HuH-7.5 (cell line): Measurements from ENCODE around the gene AGK.
A peak's percentile ranks its signal among the peaks of the same experiment; 100 is the strongest.
"Not testable (repeated sequence)": the region's sequence is repeated elsewhere in the genome, so short reads cannot be mapped to it uniquely, and the experiment has no call there.

Source experiments
- DNase-seq: peaks from one replicate; pipeline ENCODE4 v3.0.0; 2011; ENCODE audit warnings: low spot score

AGK gene

DNA sequence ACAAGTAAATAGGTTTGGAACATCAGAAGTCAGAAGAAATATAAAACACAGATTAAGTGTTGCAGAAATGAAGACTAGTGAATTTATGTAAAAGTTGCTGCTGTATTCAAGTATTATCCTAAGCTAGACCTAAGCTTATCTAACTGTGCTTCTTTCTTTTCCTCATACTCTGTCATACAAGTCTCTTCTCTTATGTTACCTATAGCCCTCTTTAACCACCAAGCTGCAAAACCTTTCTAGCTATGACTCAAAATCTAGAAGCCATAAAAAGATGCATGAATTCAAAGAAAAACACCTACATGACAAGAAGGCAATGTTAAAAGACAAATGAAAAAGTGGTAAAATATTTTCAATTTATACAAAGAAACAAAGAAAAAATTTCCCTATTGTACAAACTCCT is 127.8 kb downstream of the AGK start:
- DNase-seq, result no peak

DNA sequence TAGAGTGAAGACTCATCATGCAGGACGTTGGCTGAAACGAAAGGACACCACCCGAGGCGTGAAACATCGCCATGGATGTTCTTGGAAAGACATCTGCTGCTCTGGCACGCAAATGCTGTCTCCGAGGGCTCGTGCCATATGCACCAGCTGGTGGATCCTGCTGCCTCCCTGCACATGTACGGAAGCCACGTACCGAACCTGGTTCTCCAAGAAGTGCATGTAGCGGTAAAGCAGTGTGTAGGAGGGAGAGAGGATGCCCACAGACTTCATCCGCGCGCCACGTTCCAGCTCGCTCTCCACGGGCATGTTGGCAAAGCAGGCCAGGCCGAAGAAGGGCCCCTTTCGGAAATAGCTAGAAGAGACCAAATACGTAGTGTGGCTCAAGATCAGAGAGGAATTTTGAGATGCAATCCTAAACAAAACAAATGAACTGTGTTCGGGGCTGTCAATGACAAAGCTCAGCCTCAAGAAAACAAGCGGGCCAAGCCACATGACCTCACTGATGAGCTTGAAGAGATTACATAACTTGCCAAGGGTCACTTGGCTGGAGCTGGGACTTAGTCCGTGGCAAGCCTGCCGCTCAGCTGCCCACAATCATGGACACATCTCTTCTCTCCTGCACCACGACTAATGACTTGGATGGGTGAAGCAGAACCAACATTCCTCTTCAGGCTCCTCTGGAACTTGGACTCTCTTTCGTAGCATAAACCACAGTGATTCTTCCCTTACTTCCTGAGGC is 134.2 kb downstream of the AGK start:
- no peak for DNase-seq

DNA sequence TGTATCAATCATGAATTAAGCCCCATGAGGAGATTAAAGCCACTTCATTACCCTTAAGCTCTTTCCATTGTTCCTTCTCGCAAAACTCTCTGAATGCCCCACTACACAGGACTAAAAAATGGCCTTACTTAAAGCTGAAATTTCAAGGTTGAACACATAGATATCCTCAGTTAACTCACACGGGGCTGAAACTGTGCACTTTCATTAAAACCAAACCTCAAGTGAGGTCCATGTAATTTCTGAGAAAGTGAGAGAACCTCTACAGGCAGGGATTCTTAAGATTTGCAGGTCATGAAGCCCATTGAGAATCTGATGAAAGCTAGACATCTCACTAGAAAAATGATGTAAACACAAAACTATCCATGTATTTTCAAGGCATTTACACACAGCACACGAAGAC is 134.9 kb downstream of the AGK start:
- no peak for DNase-seq

DNA sequence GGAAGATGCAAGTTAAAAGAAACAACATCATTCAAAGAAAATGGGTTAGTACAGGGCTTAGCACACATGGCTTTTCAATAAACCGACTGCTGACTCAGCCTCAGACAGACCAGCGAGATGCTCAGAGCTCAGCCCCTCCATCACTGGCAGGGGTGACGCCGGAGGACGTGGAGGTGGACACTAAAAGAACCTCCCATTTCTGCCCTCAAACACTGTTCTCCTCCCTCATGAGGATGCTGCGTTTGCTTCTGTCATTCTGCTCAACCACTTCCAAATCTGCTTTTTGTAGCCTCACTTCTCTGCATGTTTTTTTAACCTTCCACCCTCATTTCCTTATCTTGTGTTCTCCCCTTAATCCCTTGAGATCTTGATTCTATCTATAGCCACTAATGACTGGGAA is 135.5 kb downstream of the AGK start:
- DNase-seq, result no peak

DNA sequence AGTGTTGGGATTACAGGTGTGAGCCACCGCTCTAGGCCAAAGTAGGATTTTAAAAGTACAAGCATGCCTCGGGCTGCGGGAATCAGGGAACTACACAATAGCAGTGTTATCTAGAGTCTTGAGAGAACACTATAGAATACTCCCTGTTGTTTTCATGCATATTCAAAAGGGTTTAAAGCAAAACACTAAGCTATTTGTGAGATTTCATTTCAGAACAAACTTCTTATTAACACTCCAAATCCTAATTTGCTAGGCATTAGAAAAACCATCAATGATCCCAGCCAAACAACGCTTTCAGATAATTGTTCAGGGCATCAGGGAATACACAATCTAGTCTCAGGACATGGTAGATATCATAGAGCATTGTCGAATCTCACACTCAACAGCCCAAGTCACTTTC is 136.8 kb downstream of the AGK start:
- DNase-seq, result no peak

DNA sequence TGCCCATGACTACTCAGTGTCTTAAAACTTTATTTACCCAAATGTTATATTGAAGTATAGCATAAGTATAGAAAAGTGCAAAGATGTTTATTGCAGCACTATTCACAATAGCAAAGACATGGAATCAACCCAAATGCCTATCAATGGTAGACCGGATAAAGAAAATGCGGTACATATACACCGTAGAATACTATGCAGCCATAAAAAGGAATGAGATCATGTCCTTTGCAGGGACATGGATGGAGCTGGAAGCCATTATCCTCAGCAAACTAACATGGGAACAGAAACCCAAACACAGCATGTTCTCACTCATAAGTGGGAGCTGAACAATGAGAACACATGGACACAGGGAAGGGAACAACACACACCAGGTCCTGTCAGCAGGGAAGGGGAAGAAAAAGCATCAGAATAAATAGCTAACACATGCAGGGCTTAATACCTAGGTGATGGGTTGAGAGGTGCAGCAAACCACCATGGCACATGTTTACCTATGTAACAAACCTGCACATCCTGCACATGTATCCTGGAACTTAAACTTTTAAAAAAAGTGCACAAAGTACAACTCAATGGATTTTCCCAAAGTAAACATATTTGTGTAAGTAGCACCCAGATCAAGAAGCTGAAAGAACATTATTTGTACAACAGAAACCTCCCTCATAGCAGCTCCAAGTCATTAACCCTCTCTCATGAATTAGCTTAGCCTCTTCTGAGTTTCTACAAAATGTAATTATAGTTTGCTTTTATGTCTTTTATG is 138.0 kb downstream of the AGK start:
- not testable (repeated sequence) for DNase-seq

GRCh38 chr7:141691540-141691939 is 140.3 kb downstream of the AGK start:
- DNase-seq, result no peak

GRCh38 chr7:141691961-141692360 is 140.8 kb downstream of the AGK start:
- DNase-seq, result no peak

DNA sequence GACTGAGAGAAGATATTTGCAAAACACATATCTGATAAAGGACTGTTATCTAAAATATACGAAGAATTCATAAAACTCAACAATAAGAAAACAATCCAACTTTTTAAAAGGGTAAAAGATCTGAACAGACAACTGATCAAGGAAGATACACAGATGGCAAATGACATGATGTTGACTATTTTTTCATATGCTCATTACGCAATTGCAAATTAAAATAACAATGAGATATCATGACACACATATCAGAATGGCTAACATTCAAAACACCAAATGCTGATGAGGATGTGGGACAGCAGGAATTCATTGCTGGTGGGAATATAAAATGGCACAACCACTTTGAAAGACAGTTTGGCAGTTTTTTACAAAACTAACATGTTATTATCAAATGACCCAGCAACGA is 141.9 kb downstream of the AGK start:
- no peak for DNase-seq

DNA sequence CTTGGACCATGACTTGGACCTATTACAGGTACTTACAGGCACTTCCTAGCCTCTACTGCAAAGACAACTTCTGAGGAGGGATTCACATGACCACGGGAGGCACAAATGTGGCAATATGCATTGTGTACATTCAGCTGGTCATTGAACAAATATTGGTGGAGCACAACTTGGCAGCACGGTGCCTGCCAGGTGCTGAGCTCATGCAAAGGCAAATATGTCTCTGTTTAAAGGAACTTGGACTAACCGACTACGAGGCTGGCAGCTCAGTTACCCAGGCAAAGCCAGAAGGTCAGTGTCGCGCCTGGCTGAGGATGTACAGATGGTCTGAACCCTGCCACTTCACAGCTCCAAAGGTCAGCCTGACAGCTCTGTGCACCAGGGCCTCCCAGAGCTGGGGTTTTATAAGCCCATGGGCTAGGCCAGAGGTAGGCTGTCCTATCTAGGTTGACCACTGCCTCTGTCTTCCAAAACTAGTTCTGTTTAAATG is 144.6 kb downstream of the AGK start:
- DNase-seq, result peak; percentile 47

DNA sequence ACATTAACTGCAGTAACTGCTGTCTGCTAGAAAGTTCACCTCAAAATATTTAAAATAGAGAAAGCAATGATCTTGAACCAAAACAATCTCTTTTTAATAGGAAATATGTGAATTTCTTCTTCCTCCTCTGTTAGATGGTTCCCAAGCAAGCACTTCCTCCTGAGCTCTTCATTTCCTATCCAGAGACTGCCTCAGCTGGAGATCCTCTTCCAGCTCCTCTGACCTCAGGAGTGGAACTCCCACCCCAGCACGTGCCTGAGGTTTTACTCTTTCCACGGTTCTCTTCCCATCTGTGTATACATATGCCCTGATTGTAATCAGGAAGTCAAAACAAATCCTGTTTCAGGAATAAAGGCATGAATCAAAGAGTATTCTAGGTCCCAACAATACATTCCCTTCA is 145.1 kb downstream of the AGK start:
- no peak for DNase-seq

- no peak for DNase-seq
Observed at GRCh38 chr7:141697211-141697871, 146.1 kb downstream of the AGK start.

GRCh38 chr7:141698247-141699015 is 147.2 kb downstream of the AGK start:
- DNase-seq, result no peak

DNA sequence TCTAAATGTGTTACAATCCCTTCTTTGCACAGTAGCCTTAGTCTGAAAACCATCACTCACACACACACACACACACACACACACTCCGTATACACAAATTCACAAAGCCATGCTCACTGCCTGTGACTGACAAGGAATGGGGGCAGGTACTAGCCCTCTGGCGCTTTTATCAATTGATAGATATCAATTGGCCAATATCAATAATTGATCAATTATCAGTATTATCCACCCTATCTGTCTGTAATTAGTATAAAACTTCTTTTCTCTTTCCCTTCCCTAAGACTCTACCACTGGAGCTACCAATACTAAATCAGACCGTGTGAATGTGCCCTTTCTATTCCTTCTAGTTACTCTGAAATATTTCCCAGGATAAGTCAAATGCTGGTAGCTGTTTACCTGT is 148.7 kb downstream of the AGK start:
- no peak for DNase-seq

- DNase-seq, result no peak
Observed at GRCh38 chr7:141700296-141700847, 149.2 kb downstream of the AGK start.

DNA sequence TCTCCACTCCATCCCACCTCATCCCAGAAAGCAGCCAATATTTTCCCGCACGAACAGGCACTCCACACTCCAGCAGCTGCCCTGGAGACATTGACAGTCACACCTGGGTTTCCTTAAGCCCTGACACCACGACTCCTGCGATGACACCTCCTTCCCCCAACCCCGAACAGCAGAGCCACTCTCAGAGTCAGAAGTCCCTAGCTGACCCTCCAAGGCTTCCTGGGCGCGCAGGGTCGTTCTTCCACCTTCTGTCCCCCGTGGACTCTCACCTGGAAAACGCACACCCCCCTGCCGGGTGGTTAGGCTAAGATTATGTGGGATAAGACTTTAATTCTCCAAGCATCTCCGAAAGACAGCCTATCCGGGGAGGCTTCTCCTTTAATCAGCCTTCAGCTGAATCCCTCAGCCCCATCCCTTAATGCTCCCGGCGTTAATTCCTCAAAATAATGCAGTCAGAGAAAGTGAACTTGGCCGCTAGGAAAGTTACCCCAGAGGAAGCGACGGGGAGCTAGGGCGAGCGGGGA is 149.7 kb downstream of the AGK start:
- peak; percentile 25 for DNase-seq

- DNase-seq, result peak; percentile 58
Observed at GRCh38 chr7:141701489-141702046, 150.4 kb downstream of the AGK start.

- DNase-seq, result peak; percentile 56
Observed at GRCh38 chr7:141702047-141702567, 150.9 kb downstream of the AGK start, which contains the start of gene DENND11. TSS of gene DENND11 (minus strand) at chr7:141702166. CDS start at chr7:141702153, 13 bp downstream.

DNA sequence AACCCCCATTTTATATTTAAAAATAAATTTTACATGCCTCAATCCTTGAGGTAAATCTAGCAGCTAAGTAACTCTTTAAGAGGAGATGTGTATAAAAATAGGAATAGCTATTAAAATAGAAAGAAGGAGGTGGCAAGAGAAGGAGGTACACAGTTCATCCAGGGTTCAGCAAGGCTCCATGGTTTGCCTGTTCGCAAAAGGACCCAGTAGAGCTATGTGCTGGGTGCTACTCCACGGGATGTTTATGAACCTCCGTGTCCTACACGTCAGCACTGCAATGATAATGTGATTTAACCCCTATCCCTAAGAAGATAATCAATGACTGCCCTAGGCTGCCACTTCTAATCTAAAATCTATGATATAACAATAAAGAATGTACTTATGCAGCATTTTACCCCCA is 151.7 kb downstream of the AGK start:
- DNase-seq, result no peak

DNA sequence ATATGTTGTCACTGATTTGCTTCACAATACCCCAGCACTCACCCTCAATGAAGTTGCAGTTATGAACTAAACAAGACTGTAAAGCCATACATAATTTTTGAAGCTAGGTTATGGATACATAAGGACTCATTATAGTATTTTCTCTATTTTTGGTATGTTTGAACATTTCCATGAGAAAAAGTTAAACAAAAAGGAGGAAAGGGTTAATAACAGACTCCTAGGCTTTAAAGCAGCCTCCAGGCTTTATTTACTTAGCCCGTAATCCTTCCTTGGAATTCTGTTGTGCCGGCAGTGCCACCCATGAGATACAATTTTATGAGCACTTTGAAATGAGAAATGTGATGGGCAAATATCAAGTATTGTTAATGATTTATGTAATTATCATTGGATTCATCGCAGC is 152.9 kb downstream of the AGK start:
- DNase-seq, result no peak

GRCh38 chr7:141704741-141705140 is 153.5 kb downstream of the AGK start:
- DNase-seq, result no peak
